ENCODE results near the gene NFIB. TPM values are rescaled to one million over a fixed set of nuclear protein-coding genes. Genes with fewer than 3 reads are reported as not detected.

The NFIB gene
- total RNA-seq, 4 donors from 2014 or later: 40.2 to 150 (median 83.7) TPM

DNA sequence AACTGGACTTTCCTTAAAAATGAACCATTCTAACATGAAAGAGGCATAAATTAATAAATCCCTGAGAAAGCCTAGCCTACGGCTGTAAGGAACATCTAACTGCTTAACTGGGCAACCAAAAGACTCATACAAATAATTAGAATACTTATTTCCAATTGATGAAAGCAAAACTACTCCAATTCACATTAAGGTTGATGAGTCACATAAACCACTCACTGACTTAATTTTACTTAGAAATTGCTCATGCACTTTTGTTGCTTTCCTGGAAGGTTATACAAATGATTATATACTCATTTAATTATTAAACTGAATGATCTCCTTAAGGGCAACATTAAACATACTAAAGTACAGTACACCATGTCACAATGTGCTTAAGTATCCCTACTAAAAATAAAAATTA is 101.9 kb downstream of the NFIB start:
- no peaks in the 10 kb centered on the region for H3K36me3 ChIP-seq
- WGBS, 2 donors (ENCODE audit: low coverage in 1 of 2): 45 to 61% methylated on average over 1 of the region's 1 CpG
- H3K4me1 ChIP-seq: peaks cover 6 to 56% (median 23%) of the 10 kb centered on the region in 4 donors
- H3K27ac ChIP-seq: peak overlapping the region in 3 of 4 donors; percentile 8 to 76 (median 73)
- DNase-seq: no peak
- intact Hi-C loops (cut with DNase I; ENCODE audit: low total_unique reads): no loop called here
- H3K4me3 ChIP-seq: no peak overlapping the region
- H3K9me3 ChIP-seq: no peaks in the 10 kb centered on the region
- TF ChIP-seq EP300 (IDR thresholded peaks at IDR 0.05; ENCODE audit: low read depth) (no peak), POLR2AphosphoS5 (IDR thresholded peaks at IDR 0.05) (no peak), POLR2A (IDR thresholded peaks at IDR 0.05) (no peak)
- TF ChIP-seq, protein P1, sequence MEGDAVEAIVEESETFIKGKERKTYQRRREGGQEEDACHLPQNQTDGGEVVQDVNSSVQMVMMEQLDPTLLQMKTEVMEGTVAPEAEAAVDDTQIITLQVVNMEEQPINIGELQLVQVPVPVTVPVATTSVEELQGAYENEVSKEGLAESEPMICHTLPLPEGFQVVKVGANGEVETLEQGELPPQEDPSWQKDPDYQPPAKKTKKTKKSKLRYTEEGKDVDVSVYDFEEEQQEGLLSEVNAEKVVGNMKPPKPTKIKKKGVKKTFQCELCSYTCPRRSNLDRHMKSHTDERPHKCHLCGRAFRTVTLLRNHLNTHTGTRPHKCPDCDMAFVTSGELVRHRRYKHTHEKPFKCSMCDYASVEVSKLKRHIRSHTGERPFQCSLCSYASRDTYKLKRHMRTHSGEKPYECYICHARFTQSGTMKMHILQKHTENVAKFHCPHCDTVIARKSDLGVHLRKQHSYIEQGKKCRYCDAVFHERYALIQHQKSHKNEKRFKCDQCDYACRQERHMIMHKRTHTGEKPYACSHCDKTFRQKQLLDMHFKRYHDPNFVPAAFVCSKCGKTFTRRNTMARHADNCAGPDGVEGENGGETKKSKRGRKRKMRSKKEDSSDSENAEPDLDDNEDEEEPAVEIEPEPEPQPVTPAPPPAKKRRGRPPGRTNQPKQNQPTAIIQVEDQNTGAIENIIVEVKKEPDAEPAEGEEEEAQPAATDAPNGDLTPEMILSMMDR (IDR thresholded peaks at IDR 0.05): no peak
- no peaks in the 10 kb centered on the region for H3K27me3 ChIP-seq
- in situ Hi-C loops (cut with MboI; ENCODE audit: low pct_ligation_motif_present in 1 of 4, low pct_unique_long_range_greater_than_20kb in 1 of 4, low sequenced_read_pairs in 3 of 4): no loop called here

GRCh38 chr9:14211564-14211963 is 102.4 kb downstream of the NFIB start:
- Histone ChIP-seq H3K27ac (peak overlapping the region in 2 of 4 donors; percentile 8 to 76), H3K27me3 (no peaks in the 10 kb centered on the region), H3K4me3 (no peak overlapping the region), H3K36me3 (no peaks in the 10 kb centered on the region), H3K9me3 (no peaks in the 10 kb centered on the region), H3K4me1 (peaks cover 6 to 58% (median 23%) of the 10 kb centered on the region in 4 donors)
- no peak for DNase-seq
- WGBS, 2 donors (ENCODE audit: low coverage in 1 of 2): 74 to 100% methylated on average over 1 to 6 of the region's 6 CpGs
- in situ Hi-C loops (cut with MboI; ENCODE audit: low pct_ligation_motif_present in 1 of 4, low pct_unique_long_range_greater_than_20kb in 1 of 4, low sequenced_read_pairs in 3 of 4) (no loop called here), intact Hi-C loops (cut with DNase I; ENCODE audit: low total_unique reads) (no loop called here)
- no peak for TF ChIP-seq POLR2A (IDR thresholded peaks at IDR 0.05)
- TF ChIP-seq, protein P1 (IDR thresholded peaks at IDR 0.05): no peak
- TF ChIP-seq EP300 (IDR thresholded peaks at IDR 0.05; ENCODE audit: low read depth): no peak
- TF ChIP-seq POLR2AphosphoS5 (IDR thresholded peaks at IDR 0.05): no peak

DNA sequence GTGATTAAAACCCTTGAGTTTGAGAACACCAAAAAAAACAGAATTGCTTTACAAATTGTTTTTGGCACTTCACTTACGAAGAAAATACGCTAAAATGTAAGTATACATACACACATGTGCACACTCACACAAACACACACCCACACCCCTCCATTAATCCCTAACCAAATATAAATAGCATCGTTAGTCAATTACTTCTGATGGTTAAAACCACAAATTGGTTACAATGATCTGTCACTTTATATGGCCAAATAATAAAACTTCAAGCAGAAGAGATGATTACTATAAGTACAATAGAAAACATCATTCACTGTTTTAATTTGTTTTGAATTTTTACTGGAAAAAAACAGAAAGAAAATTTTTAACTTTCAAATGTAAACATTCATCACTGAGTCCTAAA is 103.5 kb downstream of the NFIB start:
- H3K9me3 ChIP-seq: no peaks in the 10 kb centered on the region
- no peaks in the 10 kb centered on the region for H3K36me3 ChIP-seq
- intact Hi-C loops (cut with DNase I; ENCODE audit: low total_unique reads): no loop called here
- no peak overlapping the region for H3K27ac ChIP-seq
- no peak for DNase-seq
- WGBS, 2 donors (ENCODE audit: low coverage in 1 of 2): 66 to 76% methylated on average over 3 of the region's 3 CpGs
- no peaks in the 10 kb centered on the region for H3K27me3 ChIP-seq
- in situ Hi-C loops (cut with MboI; ENCODE audit: low pct_ligation_motif_present in 1 of 4, low pct_unique_long_range_greater_than_20kb in 1 of 4, low sequenced_read_pairs in 3 of 4): no loop called here
- H3K4me3 ChIP-seq: no peak overlapping the region
- H3K4me1 ChIP-seq: peaks cover 6 to 67% (median 25%) of the 10 kb centered on the region in 4 donors
- no peak for TF ChIP-seq POLR2AphosphoS5 (IDR thresholded peaks at IDR 0.05)
- TF ChIP-seq, protein P1 (IDR thresholded peaks at IDR 0.05): no peak
- no peak for TF ChIP-seq EP300 (IDR thresholded peaks at IDR 0.05; ENCODE audit: low read depth)
- no peak for TF ChIP-seq POLR2A (IDR thresholded peaks at IDR 0.05)

DNA sequence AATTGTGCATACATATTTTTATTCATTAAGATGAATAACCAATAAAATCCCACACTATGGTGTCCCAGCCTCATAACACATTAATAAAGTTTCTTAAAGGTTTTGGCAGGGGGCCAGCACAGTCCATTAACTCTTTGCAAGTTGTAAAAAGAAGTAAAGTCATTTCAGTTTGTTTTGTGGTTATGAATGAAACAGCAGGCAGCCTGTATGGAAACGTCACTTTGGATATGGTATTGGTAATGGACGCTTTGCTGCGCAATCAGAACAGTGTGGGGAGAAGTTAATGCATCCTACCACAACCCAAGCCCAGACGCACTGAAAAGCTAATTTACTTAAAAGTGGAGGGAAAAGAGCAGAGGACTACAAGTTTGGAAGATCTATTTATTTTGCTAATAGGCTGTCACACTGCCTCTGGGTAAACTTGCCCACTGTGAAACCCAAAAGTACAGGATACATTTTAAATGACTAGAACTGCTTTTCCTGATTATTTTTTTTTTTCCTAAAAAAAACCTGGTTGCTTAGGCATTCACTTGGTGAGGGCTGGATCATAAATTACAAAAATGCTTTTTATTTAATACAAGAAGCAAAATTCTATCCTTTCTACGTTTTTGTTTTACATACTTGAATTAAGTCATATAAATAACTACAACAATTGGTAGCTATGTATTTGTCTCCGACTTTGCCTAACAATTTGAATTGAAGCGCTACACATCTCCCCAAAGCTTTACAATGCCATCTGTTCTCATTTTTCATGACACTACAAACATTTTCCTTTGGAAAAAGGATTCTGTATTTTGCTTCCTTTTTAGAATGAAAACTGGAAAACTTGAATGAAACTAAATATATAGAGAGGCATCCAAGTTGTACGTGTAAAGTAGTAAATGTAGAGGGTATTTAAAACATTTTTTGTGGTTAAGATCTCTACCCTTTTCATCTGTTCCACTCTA is 104.3 kb downstream of the NFIB start:
- WGBS, 2 donors (ENCODE audit: low coverage in 1 of 2): 69 to 76% methylated on average over 8 of the region's 8 CpGs
- no peaks in the 10 kb centered on the region for H3K36me3 ChIP-seq
- no peaks in the 10 kb centered on the region for H3K27me3 ChIP-seq
- H3K9me3 ChIP-seq: no peaks in the 10 kb centered on the region
- peaks cover 6 to 66% (median 24%) of the 10 kb centered on the region in 4 donors for H3K4me1 ChIP-seq
- no peak for DNase-seq
- H3K4me3 ChIP-seq: no peak overlapping the region
- TF ChIP-seq, protein P1 (IDR thresholded peaks at IDR 0.05): no peak
- TF ChIP-seq POLR2AphosphoS5 (IDR thresholded peaks at IDR 0.05): no peak
- no peak for TF ChIP-seq EP300 (IDR thresholded peaks at IDR 0.05; ENCODE audit: low read depth)
- no peak for TF ChIP-seq POLR2A (IDR thresholded peaks at IDR 0.05)
- no peak overlapping the region for H3K27ac ChIP-seq
- intact Hi-C loops (cut with DNase I; ENCODE audit: low total_unique reads) (no loop called here), in situ Hi-C loops (cut with MboI; ENCODE audit: low pct_ligation_motif_present in 1 of 4, low pct_unique_long_range_greater_than_20kb in 1 of 4, low sequenced_read_pairs in 3 of 4) (no loop called here)
